ENCODE data around the gene UNC13D.

DNA sequence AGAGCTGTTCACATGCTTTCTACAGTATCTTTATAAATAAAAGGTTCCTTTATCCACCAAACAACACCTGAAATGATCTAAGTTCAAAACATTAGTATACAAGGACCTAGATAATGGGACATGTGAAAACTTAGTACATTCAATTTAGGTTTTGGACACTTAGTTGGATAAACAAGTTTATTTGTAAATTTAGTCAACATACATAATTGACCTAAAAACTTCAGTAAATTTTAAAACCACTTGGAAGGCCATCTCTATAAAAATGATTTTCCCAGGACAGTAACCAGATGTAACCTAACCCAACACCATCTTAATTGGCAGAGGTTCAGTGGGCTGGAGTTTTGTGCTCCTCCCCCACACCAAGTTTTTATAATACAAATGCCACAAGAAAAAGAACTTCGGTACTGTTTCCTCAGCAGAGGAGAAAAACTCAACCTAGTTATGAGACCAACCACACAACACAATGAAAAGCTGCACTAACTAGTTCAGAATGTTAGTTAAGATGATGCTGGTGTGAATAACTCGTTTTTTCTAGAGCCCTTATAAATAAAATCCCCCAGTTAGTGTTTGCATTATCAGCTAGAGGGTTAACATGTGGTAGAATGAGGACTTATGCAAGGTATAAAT is 66.8 kb downstream of the UNC13D start:
- no peak for TF ChIP-seq CTCF (IDR thresholded peaks at IDR 0.05; ENCODE audit: insufficient read depth, low read length, poor library complexity, severe bottlenecking)
- no peak for TF ChIP-seq EZH2phosphoT487 (conservative IDR thresholded peaks at IDR 0.05; ENCODE audit: low read length)
